Testis (tissue), 2 donors: ENCODE data around the gene SF3B2.

Experiments used
- POLR2A ChIP-seq: fragments of 450-650 bp; IDR thresholded peaks from one replicate; pipeline ENCODE4 v1.6.1; 2017; ENCODE audit warnings: antibody characterized with exemption, mild to moderate bottlenecking, moderate library complexity
- TF ChIP-seq, protein P1 (sequence below), 3 experiments: fragments of 450-650 bp in 2 of 3; fragments of 200-600 bp in 1 of 3; sonication (generic) in 1 of 3; IDR thresholded peaks; one replicate each; pipeline ENCODE4 v1.5.1; 2016 to 2019; ENCODE audit warnings: antibody characterized with exemption in 3 of 3, mild to moderate bottlenecking in 2 of 3, moderate library complexity in 1 of 3

DNA sequence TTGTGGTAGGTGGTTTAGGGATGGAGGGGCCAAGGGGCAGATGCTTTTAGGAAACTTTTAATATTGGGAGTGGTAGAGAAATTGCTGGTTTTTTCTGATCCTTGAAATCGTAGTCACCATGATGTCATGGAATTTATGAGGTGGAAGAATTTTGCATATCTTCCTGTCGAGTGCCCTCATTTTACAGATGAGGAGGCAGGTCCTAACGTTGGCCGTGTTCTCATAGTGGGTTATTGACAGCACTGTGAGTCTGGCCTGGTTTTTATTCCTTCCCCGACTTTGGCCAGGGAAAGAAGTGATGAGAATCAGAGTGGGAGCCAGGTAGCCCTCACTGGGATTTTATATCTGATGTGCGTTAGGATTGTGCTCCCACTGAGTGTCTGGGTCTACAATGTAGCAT lies 9.1 kb downstream of the SF3B2 start:
- TF ChIP-seq POLR2A: no peak
- TF ChIP-seq, protein P1, sequence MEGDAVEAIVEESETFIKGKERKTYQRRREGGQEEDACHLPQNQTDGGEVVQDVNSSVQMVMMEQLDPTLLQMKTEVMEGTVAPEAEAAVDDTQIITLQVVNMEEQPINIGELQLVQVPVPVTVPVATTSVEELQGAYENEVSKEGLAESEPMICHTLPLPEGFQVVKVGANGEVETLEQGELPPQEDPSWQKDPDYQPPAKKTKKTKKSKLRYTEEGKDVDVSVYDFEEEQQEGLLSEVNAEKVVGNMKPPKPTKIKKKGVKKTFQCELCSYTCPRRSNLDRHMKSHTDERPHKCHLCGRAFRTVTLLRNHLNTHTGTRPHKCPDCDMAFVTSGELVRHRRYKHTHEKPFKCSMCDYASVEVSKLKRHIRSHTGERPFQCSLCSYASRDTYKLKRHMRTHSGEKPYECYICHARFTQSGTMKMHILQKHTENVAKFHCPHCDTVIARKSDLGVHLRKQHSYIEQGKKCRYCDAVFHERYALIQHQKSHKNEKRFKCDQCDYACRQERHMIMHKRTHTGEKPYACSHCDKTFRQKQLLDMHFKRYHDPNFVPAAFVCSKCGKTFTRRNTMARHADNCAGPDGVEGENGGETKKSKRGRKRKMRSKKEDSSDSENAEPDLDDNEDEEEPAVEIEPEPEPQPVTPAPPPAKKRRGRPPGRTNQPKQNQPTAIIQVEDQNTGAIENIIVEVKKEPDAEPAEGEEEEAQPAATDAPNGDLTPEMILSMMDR (IDR thresholded peaks at IDR 0.05): no peak
